Smooth muscle cell (in vitro differentiated cells): ENCODE data around the gene FOSL1. TPM values are rescaled to one million over a fixed set of nuclear protein-coding genes. Genes with fewer than 3 reads are reported as not detected.

Source experiments
- DNase-seq: peaks from one replicate; lab custom pipeline; 2025; ENCODE audit not compliant: unreplicated experiment; lab: John Stamatoyannopoulos, UW
- H2AFZ ChIP-seq: fragments of 200-600 bp; sonication (generic); 2 replicates; pipeline ENCODE4 v1.6.0; 2016; ENCODE audit warnings: antibody characterized with exemption, low read depth, mild to moderate bottlenecking
- H3F3A ChIP-seq: fragments of 200-600 bp; sonication (generic); 2 replicates; pipeline ENCODE4 v1.6.0; 2017; ENCODE audit warnings: antibody characterized with exemption, low read depth
- H3K27ac ChIP-seq: fragments of 200-600 bp; sonication (generic); 2 replicates; pipeline ENCODE4 v1.5.1; 2016; ENCODE audit warnings: low read depth, mild to moderate bottlenecking
- H3K27me3 ChIP-seq: fragments of 200-600 bp; sonication (generic); 2 replicates; pipeline ENCODE4 v1.6.1; 2016; ENCODE audit warnings: low read depth, mild to moderate bottlenecking
- H3K36me3 ChIP-seq: fragments of 200-600 bp; sonication (generic); 2 replicates; pipeline ENCODE4 v1.5.1; 2016; ENCODE audit warnings: low read depth
- H3K4me1 ChIP-seq: fragments of 200-600 bp; sonication (generic); 2 replicates; pipeline ENCODE4 v1.5.1; 2016; ENCODE audit warnings: low read depth
- H3K4me2 ChIP-seq: fragments of 200-600 bp; sonication (generic); 2 replicates; pipeline ENCODE4 v1.6.0; 2016; ENCODE audit warnings: mild to moderate bottlenecking
- H3K4me3 ChIP-seq: fragments of 200-600 bp; sonication (generic); 2 replicates; pipeline ENCODE4 v1.5.1; 2016; ENCODE audit warnings: mild to moderate bottlenecking
- H3K79me2 ChIP-seq: fragments of 200-600 bp; sonication (generic); 2 replicates; pipeline ENCODE4 v1.6.0; 2016; ENCODE audit warnings: low read depth, mild to moderate bottlenecking
- H3K9ac ChIP-seq: fragments of 200-600 bp; sonication (generic); 2 replicates; pipeline ENCODE4 v1.6.0; 2016; ENCODE audit warnings: low read depth
- H3K9me3 ChIP-seq: fragments of 200-600 bp; sonication (generic); replicated peaks from 2 replicates; pipeline ENCODE4 v1.5.1; 2016; ENCODE audit warnings: low read depth
- H4K20me1 ChIP-seq: fragments of 200-600 bp; sonication (generic); 2 replicates; pipeline ENCODE4 v1.6.0; 2016; ENCODE audit warnings: low read depth
- WGBS: methylation state at CpG from one replicate; pipeline ENCODE4 v1.1.7; 2016; ENCODE audit warnings: low lambda C conversion rate; 5-methylcytosine and 5-hydroxymethylcytosine counted together
- polyA plus RNA-seq: library from polyadenylated mRNA; unstranded; fragments of >200 nt; fragmentation: Nextera tagmentation; extraction: Ambion mirVana; gene quantifications from 2 replicates; pipeline ENCODE4 v1.2.1, GENCODE V29; 2016
- total RNA-seq: library from RNA; depleted of rRNA; stranded (reverse); fragments of >200 nt; gene quantifications from 2 replicates; pipeline ENCODE4 v1.2.3, GENCODE V29; 2014
- TF ChIP-seq, protein P1 (sequence below): fragments of 200-600 bp; sonication (generic); IDR thresholded peaks from 2 replicates; pipeline ENCODE4 v1.5.1; 2017; ENCODE audit warnings: borderline replicate concordance, mild to moderate bottlenecking, antibody characterized with exemption; ENCODE audit not compliant: insufficient read depth, poor library complexity, severe bottlenecking

Gene FOSL1
- total and polyA plus RNA-seq, 2 experiments from 2014 or later = 15.8 to 26.1 TPM

DNA sequence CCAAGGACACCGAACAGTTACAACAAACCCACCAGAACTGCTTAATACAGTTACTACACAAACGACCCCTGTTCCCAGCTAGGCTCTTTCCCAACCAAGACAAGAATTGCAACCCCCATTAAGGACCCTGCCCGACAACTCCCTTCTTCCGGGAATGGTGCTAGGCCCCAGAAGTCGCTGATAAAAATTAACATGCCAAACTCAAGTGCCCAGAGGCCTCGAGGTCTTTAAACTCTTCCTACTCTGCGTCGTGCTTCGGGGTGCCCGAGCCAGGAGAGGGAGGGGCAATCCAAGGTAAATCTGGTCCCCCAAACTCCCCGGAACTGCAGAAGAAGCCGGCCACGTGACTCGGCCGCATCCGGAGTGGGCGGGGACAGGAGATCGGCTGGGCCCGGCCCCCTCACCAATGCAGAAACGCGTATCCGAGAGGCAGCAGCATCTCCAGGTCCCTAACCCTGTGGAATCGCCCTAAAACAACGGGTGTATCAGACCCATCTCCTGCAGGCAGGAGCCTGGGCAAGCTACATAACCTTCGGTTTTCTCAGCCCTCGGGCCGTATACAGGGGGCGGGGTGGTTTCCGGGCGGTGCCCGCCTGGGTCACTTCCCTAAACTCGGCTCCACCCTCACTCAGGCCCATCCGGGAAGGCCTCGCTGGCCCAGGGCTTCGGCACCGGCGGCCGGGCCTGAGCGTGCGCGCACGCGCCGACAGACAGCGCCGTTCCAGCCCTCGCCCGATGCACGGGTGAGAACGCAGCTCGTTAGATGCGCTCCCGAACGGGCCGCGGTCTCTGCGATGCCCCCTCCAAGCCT lies 43.3 kb downstream of the FOSL1 start:
- 2% methylated on average over 48 of the region's 57 CpGs for WGBS
- Histone ChIP-seq H3K4me3 (peak overlapping the region; percentile 96), H3F3A (peaks cover 50% of the 10 kb centered on the region), H4K20me1 (peaks cover 60% of the 10 kb centered on the region), H3K4me1 (peaks cover 15% of the 10 kb centered on the region), H3K27ac (peak overlapping the region; percentile 66), H3K27me3 (no peaks in the 10 kb centered on the region), H3K9me3 (no peaks in the 10 kb centered on the region), H3K4me2 (peak overlapping the region; percentile 96), H2AFZ (no peak overlapping the region), H3K79me2 (peaks cover 63% of the 10 kb centered on the region), H3K36me3 (peaks cover 10% of the 10 kb centered on the region), H3K9ac (peak overlapping the region; percentile 84)
- peak; percentile 52 for DNase-seq
- TF ChIP-seq, protein P1, sequence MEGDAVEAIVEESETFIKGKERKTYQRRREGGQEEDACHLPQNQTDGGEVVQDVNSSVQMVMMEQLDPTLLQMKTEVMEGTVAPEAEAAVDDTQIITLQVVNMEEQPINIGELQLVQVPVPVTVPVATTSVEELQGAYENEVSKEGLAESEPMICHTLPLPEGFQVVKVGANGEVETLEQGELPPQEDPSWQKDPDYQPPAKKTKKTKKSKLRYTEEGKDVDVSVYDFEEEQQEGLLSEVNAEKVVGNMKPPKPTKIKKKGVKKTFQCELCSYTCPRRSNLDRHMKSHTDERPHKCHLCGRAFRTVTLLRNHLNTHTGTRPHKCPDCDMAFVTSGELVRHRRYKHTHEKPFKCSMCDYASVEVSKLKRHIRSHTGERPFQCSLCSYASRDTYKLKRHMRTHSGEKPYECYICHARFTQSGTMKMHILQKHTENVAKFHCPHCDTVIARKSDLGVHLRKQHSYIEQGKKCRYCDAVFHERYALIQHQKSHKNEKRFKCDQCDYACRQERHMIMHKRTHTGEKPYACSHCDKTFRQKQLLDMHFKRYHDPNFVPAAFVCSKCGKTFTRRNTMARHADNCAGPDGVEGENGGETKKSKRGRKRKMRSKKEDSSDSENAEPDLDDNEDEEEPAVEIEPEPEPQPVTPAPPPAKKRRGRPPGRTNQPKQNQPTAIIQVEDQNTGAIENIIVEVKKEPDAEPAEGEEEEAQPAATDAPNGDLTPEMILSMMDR = no peak

DNA sequence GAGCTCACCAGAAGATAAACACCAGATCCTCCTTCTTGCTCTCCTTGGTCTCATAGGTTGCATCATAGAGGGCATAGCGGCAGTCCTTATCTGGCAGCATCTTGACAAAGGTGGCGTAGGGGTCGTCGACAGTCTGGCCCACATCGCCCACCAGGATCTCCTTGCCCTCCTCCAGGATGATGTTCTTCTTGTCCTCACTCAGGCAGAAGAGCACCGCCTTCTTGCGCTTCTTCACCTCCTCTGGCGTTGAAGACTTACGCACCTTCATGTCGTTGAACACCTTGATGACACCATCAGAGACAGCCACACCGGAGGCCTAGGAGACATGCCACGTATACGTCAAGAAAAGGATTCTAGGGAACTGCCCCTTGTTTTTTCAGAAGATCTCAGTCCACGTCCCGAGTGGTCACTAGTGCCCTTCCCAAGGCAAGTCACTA lies 44.2 kb downstream of the FOSL1 start:
- Histone ChIP-seq H3K4me3 (peak overlapping the region; percentile 96), H3F3A (peaks cover 46% of the 10 kb centered on the region), H3K36me3 (peaks cover 10% of the 10 kb centered on the region), H4K20me1 (peaks cover 70% of the 10 kb centered on the region), H3K4me1 (peaks cover 8% of the 10 kb centered on the region), H3K4me2 (peak overlapping the region; percentile 96), H3K79me2 (peaks cover 53% of the 10 kb centered on the region), H3K9me3 (no peaks in the 10 kb centered on the region), H3K27ac (peak overlapping the region; percentile 66), H3K27me3 (no peaks in the 10 kb centered on the region), H3K9ac (peak overlapping the region; percentile 84), H2AFZ (no peak overlapping the region)
- DNase-seq = no peak
- TF ChIP-seq, protein P1 = no peak
- 88% methylated on average over 15 of the region's 15 CpGs for WGBS

DNA sequence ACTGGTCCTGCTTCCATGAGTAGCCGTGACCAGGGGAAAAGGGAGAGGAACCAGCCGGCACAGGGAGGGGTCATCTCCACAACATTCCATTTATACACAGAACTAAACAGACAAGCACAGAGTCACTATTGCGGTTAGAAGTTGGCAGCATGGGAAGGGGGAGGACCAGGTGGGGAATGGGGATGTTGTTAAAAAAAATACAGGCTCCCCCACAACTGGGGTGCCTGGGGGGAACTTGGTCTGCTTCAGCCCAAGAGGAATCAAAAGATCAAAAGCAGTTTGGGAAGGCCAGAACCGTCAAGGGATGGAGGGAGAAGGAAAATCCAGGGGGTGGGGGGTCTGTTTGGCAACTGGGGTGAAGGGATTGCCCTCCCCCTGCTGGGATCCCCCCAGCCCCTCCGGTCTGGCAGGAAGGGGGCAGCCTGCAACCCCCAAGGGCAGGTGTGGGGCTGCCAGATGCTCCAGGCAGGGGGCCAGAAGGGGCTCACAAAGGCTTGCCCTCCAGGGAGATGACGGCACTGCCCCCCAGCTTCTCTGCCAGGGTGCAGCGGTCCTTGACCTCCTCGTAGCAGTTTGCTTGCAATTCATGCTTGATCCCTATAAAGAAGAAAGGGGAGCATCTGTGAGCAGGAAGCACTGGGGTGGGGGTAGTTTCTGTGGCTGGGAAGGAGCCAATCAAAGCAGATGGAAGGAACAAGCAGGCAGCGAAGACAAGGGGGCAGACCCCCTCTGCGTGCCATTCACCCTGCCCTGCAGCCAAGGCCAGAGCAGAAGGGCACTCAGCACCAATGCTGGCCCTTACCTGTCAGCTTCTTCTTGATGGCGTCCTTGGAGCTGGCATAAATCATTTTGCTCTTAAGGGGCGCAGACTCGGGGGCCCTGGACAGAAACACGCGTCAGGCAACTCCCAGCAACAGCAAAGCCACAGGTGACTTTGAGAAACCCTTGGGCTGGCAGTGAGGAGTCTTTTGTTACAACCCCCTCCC lies 45.0 kb downstream of the FOSL1 start:
- WGBS = 96% methylated on average over 15 of the region's 15 CpGs
- H4K20me1 ChIP-seq = peaks cover 74% of the 10 kb centered on the region
- peaks cover 51% of the 10 kb centered on the region for H3K79me2 ChIP-seq
- H3K36me3 ChIP-seq = peaks cover 10% of the 10 kb centered on the region
- peak overlapping the region; percentile 37 for H3K27ac ChIP-seq
- no peak overlapping the region for H3K9ac ChIP-seq
- no peak overlapping the region for H2AFZ ChIP-seq
- H3K4me2 ChIP-seq = peak overlapping the region; percentile 96
- DNase-seq = no peak
- no peaks in the 10 kb centered on the region for H3K9me3 ChIP-seq
- no peak overlapping the region for H3K4me3 ChIP-seq
- H3F3A ChIP-seq = peaks cover 46% of the 10 kb centered on the region
- TF ChIP-seq, protein P1 = no peak
- no peaks in the 10 kb centered on the region for H3K27me3 ChIP-seq
- peaks cover 8% of the 10 kb centered on the region for H3K4me1 ChIP-seq
